DMS 273 (cell line): Measurements from ENCODE around the gene HS2ST1.

ENCODE experiments used
- DNase-seq: peaks from one replicate; lab custom pipeline; 2025; ENCODE audit not compliant: unreplicated experiment; lab: John Stamatoyannopoulos, UW

HS2ST1 gene

GRCh38 chr1:87132284-87132870 is 217.9 kb downstream of the HS2ST1 start:
- no peak for DNase-seq

GRCh38 chr1:87134061-87134460 is 219.6 kb downstream of the HS2ST1 start:
- no peak for DNase-seq

GRCh38 chr1:87134625-87135328 is 220.3 kb downstream of the HS2ST1 start:
- DNase-seq: no peak

- DNase-seq: no peak
These were observed 220.9 kb downstream of the HS2ST1 start for GRCh38 chr1:87135329-87135712.

- no peak for DNase-seq
These were observed 222.3 kb downstream of the HS2ST1 start for GRCh38 chr1:87136607-87137341.

- no peak for DNase-seq
These were observed 222.9 kb downstream of the HS2ST1 start for GRCh38 chr1:87137342-87137739.

- no peak for DNase-seq
These were observed 226.6 kb downstream of the HS2ST1 start for GRCh38 chr1:87140831-87141540.

GRCh38 chr1:87141556-87141955 is 227.1 kb downstream of the HS2ST1 start:
- DNase-seq: no peak

- no peak for DNase-seq
These were observed 229.1 kb downstream of the HS2ST1 start for GRCh38 chr1:87143413-87144135.

- no peak for DNase-seq
These were observed 230.0 kb downstream of the HS2ST1 start for GRCh38 chr1:87144316-87144895.

GRCh38 chr1:87144981-87145380 is 230.5 kb downstream of the HS2ST1 start:
- DNase-seq: no peak

- no peak for DNase-seq
These were observed 232.1 kb downstream of the HS2ST1 start for GRCh38 chr1:87146538-87146937.

- DNase-seq: no peak
These were observed 232.6 kb downstream of the HS2ST1 start for GRCh38 chr1:87146986-87147385.

GRCh38 chr1:87147851-87148250 is 233.4 kb downstream of the HS2ST1 start:
- DNase-seq: no peak

- no peak for DNase-seq
These were observed 234.2 kb downstream of the HS2ST1 start for GRCh38 chr1:87148661-87149060.

GRCh38 chr1:87149241-87150041 is 235.0 kb downstream of the HS2ST1 start:
- DNase-seq: peak; percentile 49

- peak; percentile 58 for DNase-seq
These were observed 235.7 kb downstream of the HS2ST1 start for GRCh38 chr1:87150143-87150542.

- DNase-seq: no peak
These were observed 237.3 kb downstream of the HS2ST1 start for GRCh38 chr1:87151500-87152421.

GRCh38 chr1:87154384-87154783 is 239.9 kb downstream of the HS2ST1 start:
- DNase-seq: no peak
